ENCODE measurements around the gene CIRBP.

DNA sequence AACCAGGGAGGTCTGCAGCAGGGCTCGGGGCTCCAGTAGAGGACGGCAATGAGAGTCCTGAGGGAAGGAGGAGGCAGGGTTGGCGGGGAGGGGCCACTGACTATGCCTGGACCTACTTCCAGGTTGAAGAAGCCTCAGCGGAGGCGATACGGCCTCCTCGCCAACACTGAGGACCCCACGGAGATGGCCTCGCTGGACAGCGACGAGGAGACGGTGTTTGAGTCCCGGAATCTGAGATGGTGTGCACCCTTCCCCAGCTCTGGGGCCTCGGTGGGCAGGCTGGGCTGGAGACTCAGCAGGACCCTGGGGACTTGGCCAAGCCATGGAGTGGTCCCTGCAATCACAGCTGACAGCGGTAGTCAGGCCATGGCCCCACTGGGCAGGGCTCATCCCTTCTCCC lies 7.9 kb downstream of the CIRBP start:
- TF ChIP-seq, protein P1, sequence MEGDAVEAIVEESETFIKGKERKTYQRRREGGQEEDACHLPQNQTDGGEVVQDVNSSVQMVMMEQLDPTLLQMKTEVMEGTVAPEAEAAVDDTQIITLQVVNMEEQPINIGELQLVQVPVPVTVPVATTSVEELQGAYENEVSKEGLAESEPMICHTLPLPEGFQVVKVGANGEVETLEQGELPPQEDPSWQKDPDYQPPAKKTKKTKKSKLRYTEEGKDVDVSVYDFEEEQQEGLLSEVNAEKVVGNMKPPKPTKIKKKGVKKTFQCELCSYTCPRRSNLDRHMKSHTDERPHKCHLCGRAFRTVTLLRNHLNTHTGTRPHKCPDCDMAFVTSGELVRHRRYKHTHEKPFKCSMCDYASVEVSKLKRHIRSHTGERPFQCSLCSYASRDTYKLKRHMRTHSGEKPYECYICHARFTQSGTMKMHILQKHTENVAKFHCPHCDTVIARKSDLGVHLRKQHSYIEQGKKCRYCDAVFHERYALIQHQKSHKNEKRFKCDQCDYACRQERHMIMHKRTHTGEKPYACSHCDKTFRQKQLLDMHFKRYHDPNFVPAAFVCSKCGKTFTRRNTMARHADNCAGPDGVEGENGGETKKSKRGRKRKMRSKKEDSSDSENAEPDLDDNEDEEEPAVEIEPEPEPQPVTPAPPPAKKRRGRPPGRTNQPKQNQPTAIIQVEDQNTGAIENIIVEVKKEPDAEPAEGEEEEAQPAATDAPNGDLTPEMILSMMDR (conservative IDR thresholded peaks at IDR 0.05; ENCODE audit: low read depth, low read length): no peak
- no peak for TF ChIP-seq EZH2 (IDR thresholded peaks at IDR 0.05; ENCODE audit: borderline replicate concordance, low read depth, low read length, poor library complexity, severe bottlenecking)

Data from A673 (cell line).